GM12865 (cell line): ENCODE measurements around the gene RUNX2.

Source experiments
- DNase-seq: peaks from one replicate; pipeline ENCODE4 v3.0.0; 2010; ENCODE audit warnings: low read depth
- H3K4me3 ChIP-seq: 2 replicates; pipeline ENCODE4 v1.5.1; 2011; ENCODE audit warnings: mild to moderate bottlenecking, low read depth, low read length, control low read depth
- TF ChIP-seq, protein P1 (sequence below): IDR thresholded peaks from 2 replicates; pipeline ENCODE4 v1.5.1; 2011; ENCODE audit warnings: low read length, control low read depth, low read depth, inconsistent platforms; ENCODE audit not compliant: insufficient read depth; ENCODE audit errors: missing control alignments

Gene RUNX2

DNA sequence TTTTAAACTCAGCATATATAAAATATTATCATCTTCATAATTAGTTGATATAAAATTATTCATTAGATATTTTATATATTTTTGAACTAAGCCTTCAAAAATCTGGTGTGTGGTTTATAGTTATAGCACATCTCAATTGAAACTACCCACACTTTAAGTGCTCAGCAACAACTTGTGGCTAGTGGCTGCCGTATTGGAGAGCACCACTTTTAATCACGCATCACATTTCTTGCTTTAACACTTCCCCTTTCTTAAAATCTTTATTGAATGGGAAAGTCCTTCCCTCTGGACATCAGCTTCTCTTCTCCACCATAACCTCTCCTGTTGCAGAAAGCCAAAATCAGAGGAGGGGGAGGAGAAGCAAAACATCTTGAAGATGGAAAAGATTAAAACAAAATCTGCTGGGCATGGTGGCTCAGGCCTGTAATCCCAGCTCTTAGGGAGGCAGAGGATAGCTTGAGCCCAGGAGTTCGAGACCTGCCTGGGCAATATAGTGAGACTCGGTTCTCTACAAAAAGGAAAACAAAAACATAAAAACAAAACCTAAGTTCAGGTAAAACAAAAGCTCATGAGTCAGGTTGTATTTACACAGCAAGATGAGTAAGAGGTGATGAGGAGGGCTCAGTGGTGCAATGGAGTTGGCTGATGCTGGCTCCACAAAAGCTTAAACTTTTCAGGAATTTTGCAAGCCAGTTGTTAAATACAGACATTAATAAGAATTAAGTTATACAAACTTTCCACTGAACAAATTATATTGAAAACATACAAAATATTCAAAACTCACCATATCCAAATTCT, 286.6 kb downstream of the RUNX2 start:
- no peak for DNase-seq
- TF ChIP-seq, protein P1, sequence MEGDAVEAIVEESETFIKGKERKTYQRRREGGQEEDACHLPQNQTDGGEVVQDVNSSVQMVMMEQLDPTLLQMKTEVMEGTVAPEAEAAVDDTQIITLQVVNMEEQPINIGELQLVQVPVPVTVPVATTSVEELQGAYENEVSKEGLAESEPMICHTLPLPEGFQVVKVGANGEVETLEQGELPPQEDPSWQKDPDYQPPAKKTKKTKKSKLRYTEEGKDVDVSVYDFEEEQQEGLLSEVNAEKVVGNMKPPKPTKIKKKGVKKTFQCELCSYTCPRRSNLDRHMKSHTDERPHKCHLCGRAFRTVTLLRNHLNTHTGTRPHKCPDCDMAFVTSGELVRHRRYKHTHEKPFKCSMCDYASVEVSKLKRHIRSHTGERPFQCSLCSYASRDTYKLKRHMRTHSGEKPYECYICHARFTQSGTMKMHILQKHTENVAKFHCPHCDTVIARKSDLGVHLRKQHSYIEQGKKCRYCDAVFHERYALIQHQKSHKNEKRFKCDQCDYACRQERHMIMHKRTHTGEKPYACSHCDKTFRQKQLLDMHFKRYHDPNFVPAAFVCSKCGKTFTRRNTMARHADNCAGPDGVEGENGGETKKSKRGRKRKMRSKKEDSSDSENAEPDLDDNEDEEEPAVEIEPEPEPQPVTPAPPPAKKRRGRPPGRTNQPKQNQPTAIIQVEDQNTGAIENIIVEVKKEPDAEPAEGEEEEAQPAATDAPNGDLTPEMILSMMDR = no peak
- H3K4me3 ChIP-seq = no peak overlapping the region

DNA sequence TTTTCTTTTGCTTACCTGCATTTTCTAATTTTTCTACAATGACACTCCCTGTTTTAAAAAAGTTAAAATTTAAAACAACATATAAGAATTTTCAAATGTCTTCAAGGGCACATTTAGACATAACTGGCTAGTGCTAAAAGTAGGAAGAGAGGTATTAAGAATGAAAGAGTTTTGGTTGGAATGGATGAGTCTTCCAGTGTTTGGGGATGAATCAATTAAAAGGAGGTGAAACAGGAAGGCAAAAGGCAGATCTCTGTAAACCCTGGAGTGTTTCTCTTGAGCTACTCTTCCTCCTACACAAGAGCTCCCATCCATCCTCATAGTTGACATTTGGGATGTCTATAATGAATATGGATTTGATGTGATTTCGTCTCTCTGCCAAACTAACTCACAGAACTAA, 288.1 kb downstream of the RUNX2 start:
- no peak for DNase-seq
- TF ChIP-seq, protein P1 = no peak
- H3K4me3 ChIP-seq = no peak overlapping the region

DNA sequence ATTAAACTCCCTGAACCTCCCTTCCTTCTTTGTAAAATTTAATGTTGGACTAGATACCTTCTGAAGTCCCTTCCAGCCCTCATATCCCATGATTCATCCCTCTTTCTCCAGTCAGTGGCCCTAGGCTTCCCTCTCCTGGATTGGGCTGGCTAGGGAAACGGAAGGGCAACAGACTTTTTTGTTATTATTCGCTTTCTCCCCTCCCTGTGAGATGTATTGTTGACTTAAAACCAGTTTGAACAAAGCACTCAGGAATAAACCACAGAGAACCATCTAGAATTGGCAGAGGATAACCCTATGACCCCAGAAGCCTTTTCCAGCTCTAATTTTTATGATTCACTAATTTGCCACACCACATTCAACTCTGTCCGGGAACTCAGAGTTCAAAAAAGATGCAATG, 289.3 kb downstream of the RUNX2 start:
- TF ChIP-seq, protein P1 = no peak
- DNase-seq = no peak

DNA sequence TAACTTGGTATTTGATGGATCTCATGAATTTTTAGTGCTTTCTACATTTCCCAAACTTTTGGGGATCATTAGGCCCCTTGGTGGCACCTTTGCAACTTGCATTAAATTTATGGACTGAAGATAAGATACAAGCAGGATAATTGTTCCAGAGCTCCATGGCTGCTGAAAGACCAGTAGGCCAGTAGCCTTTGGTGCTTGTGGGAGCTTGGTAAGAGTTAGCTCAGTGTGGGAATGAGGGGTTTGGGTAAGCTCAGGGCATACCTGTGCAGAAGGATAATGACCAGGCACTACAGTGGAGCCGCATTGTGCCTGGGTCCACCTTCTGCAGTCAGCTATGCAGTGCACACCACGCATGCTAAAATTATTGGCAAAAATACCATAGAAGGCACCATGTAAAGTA, 290.1 kb downstream of the RUNX2 start:
- no peak overlapping the region for H3K4me3 ChIP-seq
- DNase-seq = no peak
- TF ChIP-seq, protein P1 = no peak

More for the DNA sequence above, 289.3 kb downstream of the RUNX2 start:
- H3K4me3 ChIP-seq = no peak overlapping the region

DNA sequence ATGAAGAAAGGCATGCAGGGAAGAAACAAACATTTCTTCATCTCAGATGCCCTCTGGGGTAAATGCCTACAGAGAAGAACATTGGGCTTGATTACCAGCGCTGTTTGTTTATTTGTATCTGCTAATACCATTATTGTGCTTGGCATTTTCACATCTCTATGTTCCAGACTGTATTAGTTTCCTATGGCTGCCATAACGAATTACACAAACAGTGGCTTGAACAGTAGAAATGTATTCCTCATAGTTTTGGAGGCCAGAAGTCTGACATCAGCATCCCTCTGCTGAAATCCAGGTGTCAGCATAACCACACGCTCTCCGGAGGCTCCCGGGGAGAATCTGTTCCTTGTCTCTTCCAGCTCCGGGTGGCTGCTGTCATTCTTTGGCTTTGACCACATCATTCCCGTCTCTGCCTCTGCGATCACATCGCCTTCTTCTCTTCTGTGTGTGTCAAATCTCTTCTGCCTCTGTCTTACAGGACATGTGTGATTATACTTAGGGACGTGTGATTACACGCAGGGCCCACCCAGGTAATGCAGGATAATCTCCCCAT, 291.2 kb downstream of the RUNX2 start:
- TF ChIP-seq, protein P1 = no peak
- H3K4me3 ChIP-seq = no peak overlapping the region
- no peak for DNase-seq

DNA sequence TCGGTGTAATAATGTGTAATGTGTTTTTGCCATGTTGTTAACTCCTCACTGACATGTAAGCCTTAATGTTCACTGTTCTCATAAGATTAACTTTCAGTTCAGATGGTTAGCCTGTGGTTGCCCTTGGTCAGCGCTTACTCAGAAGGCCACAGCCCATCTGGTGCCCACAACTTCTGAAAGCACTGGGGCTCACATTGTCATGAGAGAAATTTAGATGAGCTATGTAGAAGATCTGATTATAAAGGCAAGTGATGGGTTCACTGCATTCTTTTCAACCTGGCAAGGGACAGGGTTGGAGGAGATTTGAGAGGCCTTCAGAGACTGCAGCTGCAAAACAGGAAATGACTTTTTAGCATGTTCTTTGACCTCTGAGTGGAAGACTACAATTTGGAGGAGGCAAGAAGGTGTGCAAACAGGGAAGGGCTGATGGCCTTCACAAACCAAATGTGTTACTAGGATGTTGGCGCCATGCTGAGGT, 291.9 kb downstream of the RUNX2 start:
- peak; percentile 44 for DNase-seq
- no peak overlapping the region for H3K4me3 ChIP-seq
- TF ChIP-seq, protein P1 = no peak
